ENCODE results near the gene GRK1. TPM values are rescaled to one million over a fixed set of nuclear protein-coding genes. Genes with fewer than 3 reads are reported as not detected.

The GRK1 gene
- total and polyA plus RNA-seq, 2 experiments from 2014 or later: not detected

DNA sequence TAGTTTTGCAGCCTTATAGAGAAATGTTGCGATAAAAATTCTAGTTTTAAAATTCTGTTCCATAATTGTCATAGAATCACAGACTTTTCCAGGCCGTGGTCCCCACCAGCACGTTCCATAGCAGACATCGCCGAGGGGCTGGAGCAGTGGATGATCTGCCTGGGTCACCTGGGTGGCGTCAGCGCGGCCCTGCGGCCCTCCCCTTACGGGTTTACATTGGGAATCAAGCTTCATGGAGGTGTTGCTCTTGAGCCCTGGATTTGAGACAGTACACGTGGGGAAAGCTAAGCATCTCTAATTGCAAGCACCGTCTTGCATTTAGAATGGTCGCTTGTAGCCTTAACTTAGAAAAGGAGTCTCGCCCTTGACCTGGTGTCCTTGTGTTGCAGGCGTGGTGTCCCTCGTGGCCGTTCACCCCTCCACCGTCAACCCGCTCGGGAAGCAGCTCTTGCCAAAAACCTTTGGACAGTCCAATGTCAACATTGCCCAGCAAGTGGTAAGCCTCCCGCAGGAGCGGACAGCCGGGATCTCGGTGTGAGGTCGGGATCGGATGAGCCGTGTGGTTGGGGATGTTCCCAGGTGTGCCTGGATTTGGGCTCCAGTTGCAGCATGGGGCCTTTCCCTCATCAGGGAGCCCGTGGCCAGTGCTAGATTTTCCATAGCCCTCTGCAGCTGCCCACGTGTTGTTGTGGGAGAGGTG, 44.1 kb upstream of the GRK1 start (continued):
- TF ChIP-seq REST (IDR thresholded peaks at IDR 0.05; ENCODE audit: unreplicated experiment) (no peak), STAT1 (IDR thresholded peaks at IDR 0.05; ENCODE audit: unreplicated experiment) (no peak), ZNF114 (CRISPR knock-in tag; IDR thresholded peaks at IDR 0.05) (no peak), NANOG (IDR thresholded peaks at IDR 0.05; ENCODE audit: borderline replicate concordance) (no peak), EZH2phosphoT487 (IDR thresholded peaks at IDR 0.05; ENCODE audit: unreplicated experiment) (no peak), EZH2 (IDR thresholded peaks at IDR 0.05; ENCODE audit: low read depth, unreplicated experiment) (no peak), ETS1 (IDR thresholded peaks at IDR 0.05) (no peak)

GRCh38 chr13:113623491-113624234, 43.4 kb upstream of the GRK1 start:
- Histone ChIP-seq H3K4me2 (no peak overlapping the region), H3K27ac (ENCODE audit: low read depth) (no peak overlapping the region), H3K27me3 (ENCODE audit: insufficient read depth) (no peaks in the 10 kb centered on the region), H3K36me3 (ENCODE audit: insufficient read depth) (no peaks in the 10 kb centered on the region; the same call in 1 of the 2 replicates), H3K4me3 (no peak overlapping the region), H2AFZ (no peak overlapping the region), H3K4me1 (ENCODE audit: insufficient read depth) (no peaks in the 10 kb centered on the region), H3K79me2 (replicated peaks; ENCODE audit: insufficient read depth) (peaks cover 26% of the 10 kb centered on the region), H3F3A (replicated peaks; ENCODE audit: low read depth) (peaks cover 11% of the 10 kb centered on the region; the same call in 1 of the 2 replicates), H4K20me1 (replicated peaks; ENCODE audit: insufficient read depth) (peaks cover 3% of the 10 kb centered on the region; the same call in 1 of the 2 replicates), H3K9me2 (ENCODE audit: insufficient read depth) (no peaks in the 10 kb centered on the region)
- Mint-ChIP-seq H3K4me1 (peaks cover 9% of the 10 kb centered on the region), H3K27me3 (ENCODE audit: insufficient read depth, low read depth, poor library complexity) (peaks cover 21% of the 10 kb centered on the region), H3K27ac (no peak overlapping the region), H3K9me3 (peaks cover 19% of the 10 kb centered on the region), H3K4me3 (no peak overlapping the region), H3K36me3 (ENCODE audit: low read depth) (peaks cover 64% of the 10 kb centered on the region)
- ATAC-seq: no peak
- no peak for DNase-seq (ENCODE audit: low spot score)
- TF ChIP-seq STAT1 (IDR thresholded peaks at IDR 0.05; ENCODE audit: unreplicated experiment) (no peak), CREB1 (CRISPR knock-in tag; IDR thresholded peaks at IDR 0.05; ENCODE audit: low read depth) (no peak), NANOG (IDR thresholded peaks at IDR 0.05; ENCODE audit: borderline replicate concordance) (no peak), REST (IDR thresholded peaks at IDR 0.05; ENCODE audit: unreplicated experiment) (no peak), ZNF331 (CRISPR knock-in tag; IDR thresholded peaks at IDR 0.05; ENCODE audit: low read depth) (no peak), ETS1 (IDR thresholded peaks at IDR 0.05) (no peak)

All from GM23338 (cell line).